ENCODE data around the gene PRDM16. TPM values are rescaled to one million over a fixed set of nuclear protein-coding genes. Genes with fewer than 3 reads are reported as not detected.

The PRDM16 gene
- total RNA-seq, 1 experiment from 2014 or later, result 0.17 TPM

GRCh38 chr1:3304246-3304645, 235.2 kb downstream of the PRDM16 start:
- H3K4me2 ChIP-seq (ENCODE audit: insufficient read depth, insufficient read length, low read length), result no peak overlapping the region
- Mint-ChIP-seq H3K4me3 (no peak overlapping the region), H3K36me3 (ENCODE audit: insufficient read depth in 1 of 3, low read depth in 3 of 3) (0 out of 7 replicates have a peak, but pooled peaks cover 0 to 1% (median 0%) of the 10 kb centered on the region in 3 experiments), H3K27ac (no peak overlapping the region), H3K9me3 (no peaks in the 10 kb centered on the region), H3K4me1 (0 out of 4 replicates have a peak, but pooled peaks cover 0 to 1% of the 10 kb centered on the region in 2 experiments), H3K27me3 (ENCODE audit: low read depth) (peaks cover 13% of the 10 kb centered on the region)
- H3K14ac ChIP-seq (ENCODE audit: insufficient read depth, low read length), result no peak overlapping the region; the same call in 1 of the 2 replicates
- no peaks in the 10 kb centered on the region for H3K79me2 ChIP-seq (ENCODE audit: insufficient read depth, low read length)
- H4K20me1 ChIP-seq (ENCODE audit: control insufficient read depth, insufficient read depth, insufficient read length), result no peaks in the 10 kb centered on the region
- no peak overlapping the region for H3K23ac ChIP-seq (ENCODE audit: insufficient read length, low read depth, low read length)
- H2BK15ac ChIP-seq (ENCODE audit: low read depth, low read length), result no peak overlapping the region
- no peaks in the 10 kb centered on the region for H3K27me3 ChIP-seq (ENCODE audit: insufficient read depth, low read length)
- no peaks in the 10 kb centered on the region for H3K4me1 ChIP-seq (ENCODE audit: insufficient read depth, low read length)
- no peak overlapping the region for H2AFZ ChIP-seq (ENCODE audit: low read length)
- no peak overlapping the region for H3K18ac ChIP-seq (ENCODE audit: insufficient read length, low read depth, low read length)
- H3K27ac ChIP-seq (ENCODE audit: insufficient read length, low read depth, low read length), result no peak overlapping the region
- no peak overlapping the region for H2AK5ac ChIP-seq (ENCODE audit: insufficient read length, low read length)
- H2BK20ac ChIP-seq (ENCODE audit: low read depth, low read length, poor library complexity, severe bottlenecking), result no peak overlapping the region
- no peak overlapping the region for H4K8ac ChIP-seq (replicated peaks; ENCODE audit: insufficient read length, low read depth, low read length)
- no peak for TF ChIP-seq CTCF (conservative IDR thresholded peaks at IDR 0.05)
- H3T11ph ChIP-seq (ENCODE audit: low read length), result no peak overlapping the region
- H2BK5ac ChIP-seq (ENCODE audit: insufficient read length, low read length), result no peak overlapping the region
- H3K79me1 ChIP-seq (ENCODE audit: insufficient read depth, low read depth, low read length, poor library complexity, severe bottlenecking), result no peaks in the 10 kb centered on the region
- no peak for DNase-seq
- H3K4ac ChIP-seq (ENCODE audit: low read depth, low read length), result no peak overlapping the region
- no peaks in the 10 kb centered on the region for H3K9me3 ChIP-seq (ENCODE audit: control insufficient read depth, low read depth, low read length)
- H2BK120ac ChIP-seq (ENCODE audit: low read depth, low read length, poor library complexity, severe bottlenecking), result no peak overlapping the region
- no peak overlapping the region for H4K5ac ChIP-seq (ENCODE audit: insufficient read length, low read depth, low read length)
- H4K91ac ChIP-seq (ENCODE audit: insufficient read length, low read depth, low read length), result no peak overlapping the region
- H2BK12ac ChIP-seq (ENCODE audit: insufficient read length, low read depth, low read length), result no peak overlapping the region
- H3K23me2 ChIP-seq (ENCODE audit: insufficient read length, low read depth, low read length, poor library complexity, severe bottlenecking), result no peaks in the 10 kb centered on the region
- no peak overlapping the region for H3K56ac ChIP-seq (ENCODE audit: insufficient read length, low read depth, low read length)
- no CpG with 5 or more reads among the region's 11 CpGs for WGBS (ENCODE audit: extremely low coverage, insufficient read length, low lambda C conversion rate)
- H3K9ac ChIP-seq (ENCODE audit: extremely low read depth, insufficient read length, low read length), result no peak overlapping the region

All from H9 (cell line).